A673 (cell line): ENCODE results near the gene PNPLA2. TPM values are rescaled to one million over a fixed set of nuclear protein-coding genes. Genes with fewer than 3 reads are reported as not detected.

Experiments used
- BruUV-seq: library from RNA; stranded (reverse); fragments of 400-500 nt; replicated peaks from 2 replicates; lab custom pipeline; 2021; lab: Mats Ljungman, UMichigan
- CTCF ChIA-PET: fragments of 300-600 bp; sonication (Branson Sonifier 250); formaldehyde crosslinking; loops from one replicate; lab custom pipeline; 2022; ENCODE audit warnings: antibody characterized with exemption; lab: Charles Lee
- POLR2A ChIA-PET: fragments of 300-600 bp; sonication (Branson Sonifier 250); formaldehyde crosslinking; loops from one replicate; lab custom pipeline; 2022; ENCODE audit warnings: antibody characterized with exemption; ENCODE audit not compliant: low non-redundant PET; lab: Charles Lee
- DNase-seq: peaks from one replicate; pipeline ENCODE4 v3.0.0-alpha.2; 2015; ENCODE audit warnings: low spot score
- H3K27ac ChIP-seq: fragments of 200-600 bp; sonication (generic); 2 replicates; pipeline ENCODE4 v1.5.1; 2016; ENCODE audit warnings: mixed run types, low read depth, mild to moderate bottlenecking, mixed read lengths, antibody characterized with exemption, low read length; ENCODE audit not compliant: poor library complexity, severe bottlenecking
- H3K27me3 ChIP-seq: fragments of 200-600 bp; sonication (generic); replicated peaks from 2 replicates; pipeline ENCODE4 v1.6.1; 2017; ENCODE audit warnings: mixed run types, low read depth, mild to moderate bottlenecking, mixed read lengths, antibody characterized with exemption, low read length; ENCODE audit not compliant: insufficient read depth, poor library complexity
- H3K36me3 ChIP-seq: fragments of 200-600 bp; sonication (generic); 2 replicates; pipeline ENCODE4 v1.6.1; 2016; ENCODE audit warnings: mixed run types, mild to moderate bottlenecking, mixed read lengths, antibody characterized with exemption, low read length; ENCODE audit not compliant: insufficient read depth, poor library complexity, severe bottlenecking
- H3K4me1 ChIP-seq: fragments of 200-600 bp; sonication (generic); 2 replicates; pipeline ENCODE4 v1.6.1; 2017; ENCODE audit warnings: mixed run types, mild to moderate bottlenecking, mixed read lengths, antibody characterized with exemption, low read length; ENCODE audit not compliant: insufficient read depth, poor library complexity, severe bottlenecking
- H3K4me3 ChIP-seq: fragments of 200-600 bp; sonication (generic); 2 replicates; pipeline ENCODE4 v1.5.1; 2016; ENCODE audit warnings: low read depth, mixed run types, mild to moderate bottlenecking, mixed read lengths, low read length; ENCODE audit not compliant: poor library complexity, severe bottlenecking
- H3K9me3 ChIP-seq: fragments of 200-600 bp; sonication (generic); 2 replicates; pipeline ENCODE4 v1.6.1; 2016; ENCODE audit warnings: mixed run types, low read depth, mild to moderate bottlenecking, mixed read lengths, antibody characterized with exemption, low read length; ENCODE audit not compliant: poor library complexity, severe bottlenecking
- CTCF ChIP-seq: fragments of 300-800, 200-600 bp; sonication (generic); conservative IDR thresholded peaks from 2 replicates; pipeline ENCODE4 v1.5.1; 2017; ENCODE audit warnings: low read depth, mild to moderate bottlenecking, antibody characterized with exemption, low read length, moderate library complexity, mixed read lengths
- EZH2 ChIP-seq: fragments of 200-600 bp; sonication (generic); IDR thresholded peaks from 2 replicates; pipeline ENCODE4 v1.6.1; 2017; ENCODE audit warnings: borderline replicate concordance, low read depth, mild to moderate bottlenecking, mixed read lengths, antibody characterized with exemption, low read length; ENCODE audit not compliant: poor library complexity, severe bottlenecking
- intact Hi-C: fragments of 100-400 bp; cut with micrococcal nuclease; formaldehyde crosslinking; loops from one replicate; pipeline ENCODE4 v1.10.0; 2022; ENCODE audit not compliant: unreplicated experiment
- total RNA-seq: library from RNA; stranded (reverse); gene quantifications from 2 replicates; pipeline ENCODE4 v1.2.3, GENCODE V29; 2021

PNPLA2 gene
- total RNA-seq, 1 experiment from 2014 or later, result 45.4 TPM

- ChIA-PET CTCF (interaction anchor here (0.6 kb wide), 1 partner anchor 15 kb away, joined by 3 read pairs; no protein-coding TSS in a partner anchor), POLR2A (no interaction called here)
- Histone ChIP-seq H3K4me1 (peaks cover 7% of the 10 kb centered on the region), H3K27me3 (no peaks in the 10 kb centered on the region), H3K36me3 (peaks cover 12% of the 10 kb centered on the region), H3K27ac (peak overlapping the region; percentile 89), H3K4me3 (peak overlapping the region; percentile 75), H3K9me3 (no peaks in the 10 kb centered on the region)
- BruUV-seq, result no TSS peak
- intact Hi-C loops, result no loop called here
- TF ChIP-seq CTCF (no peak), EZH2 (no peak)
- DNase-seq, result peak; percentile 83
Measured at GRCh38 chr11:795634-796564, 22.8 kb upstream of the PNPLA2 start.

GRCh38 chr11:796565-797295 is 22.0 kb upstream of the PNPLA2 start:
- ChIA-PET POLR2A (no interaction called here), CTCF (interaction anchor here (0.6 to 0.7 kb wide), 2 partner anchors 13 to 16 kb away, joined by 3 read pairs; no protein-coding TSS in a partner anchor)
- TF ChIP-seq CTCF (no peak), EZH2 (no peak)
- DNase-seq, result no peak
- intact Hi-C loops, result no loop called here
- Histone ChIP-seq H3K27me3 (no peaks in the 10 kb centered on the region), H3K9me3 (no peaks in the 10 kb centered on the region), H3K36me3 (peaks cover 16% of the 10 kb centered on the region), H3K27ac (peak overlapping the region; percentile 89), H3K4me1 (peaks cover 7% of the 10 kb centered on the region), H3K4me3 (peak overlapping the region; percentile 75)
- no TSS peak for BruUV-seq

- Histone ChIP-seq H3K27me3 (no peaks in the 10 kb centered on the region), H3K4me1 (peaks cover 7% of the 10 kb centered on the region), H3K27ac (peak overlapping the region; percentile 89), H3K4me3 (peak overlapping the region; percentile 75), H3K36me3 (peaks cover 16% of the 10 kb centered on the region), H3K9me3 (no peaks in the 10 kb centered on the region)
- intact Hi-C loops, result no loop called here
- BruUV-seq, result no TSS peak
- POLR2A ChIA-PET, result no interaction called here
- CTCF ChIA-PET, result interaction anchor here (0.7 kb wide), 1 partner anchor 14 kb away, joined by 3 read pairs; no protein-coding TSS in a partner anchor
- TF ChIP-seq EZH2 (no peak), CTCF (no peak)
- peak; percentile 93 for DNase-seq
Measured at GRCh38 chr11:797296-798092, 21.2 kb upstream of the PNPLA2 start.
